GM12878 (cell line): Measurements from ENCODE around the gene KCNV2. TPM values are rescaled to one million over a fixed set of nuclear protein-coding genes. Genes with fewer than 3 reads are reported as not detected.

ENCODE experiments used
- ATAC-seq: fragments of 200-7000 bp; cut with Tn5 transposase; 3 replicates; pipeline ENCODE4 v1.9.1; 2020; ENCODE audit warnings: mild to moderate bottlenecking, moderate library complexity
- BruUV-seq: library from RNA; stranded (reverse); fragments of 400-500 nt; replicated peaks from 2 replicates; lab custom pipeline; 2021; lab: Mats Ljungman, UMichigan
- CTCF ChIA-PET: fragments of 300-600 bp; sonication (Branson Sonifier 250); formaldehyde crosslinking; extraction: SDS; loops from one replicate; lab custom pipeline; 2021; ENCODE audit warnings: inconsistent platforms; lab: Yijun Ruan, JAX
- POLR2A ChIA-PET: fragments of 350-600 bp; formaldehyde crosslinking; extraction: SDS; loops from one replicate; lab custom pipeline; 2021; ENCODE audit warnings: inconsistent platforms; lab: Charles Lee
- RAD21 ChIA-PET: fragments of 300-600 bp; sonication (Branson Sonifier 250); formaldehyde crosslinking; loops from one replicate; lab custom pipeline; 2023; ENCODE audit warnings: antibody characterized with exemption; ENCODE audit not compliant: unreplicated experiment; lab: Charles Lee
- SMC1A ChIA-PET: fragments of 300-600 bp; sonication (Branson Sonifier 250); formaldehyde crosslinking; loops from one replicate; lab custom pipeline; 2023; ENCODE audit not compliant: unreplicated experiment, uncharacterized antibody; lab: Charles Lee
- DNase-seq: peaks from one replicate; pipeline ENCODE4 v3.0.0-alpha.2; 2011; ENCODE audit warnings: low read depth, low spot score
- FAIRE-seq: peaks from 3 replicates; lab custom pipeline; 2011; peaks lifted over from hg19 to GRCh38; lab: Jason Lieb, UNC
- H2AFZ ChIP-seq: 2 replicates; pipeline ENCODE4 v1.6.0; 2011; ENCODE audit warnings: low read depth, low read length, control low read depth; ENCODE audit not compliant: control insufficient read depth
- H3K27ac ChIP-seq: 2 replicates; pipeline ENCODE4 v1.5.1; 2011; ENCODE audit warnings: control low read depth; ENCODE audit not compliant: control insufficient read depth, insufficient read depth
- H3K27me3 ChIP-seq, 2 experiments: replicated peaks in 1 of 2; 2 replicates each; pipeline versions ENCODE4 v1.6.0 to v1.6.1; 2011; ENCODE audit warnings: low read length in 1 of 2; ENCODE audit not compliant: control insufficient read depth in 2 of 2, insufficient read depth in 2 of 2
- H3K36me3 ChIP-seq, 2 experiments: 2 replicates each; pipeline ENCODE4 v1.5.1; 2011; ENCODE audit warnings: low read length in 1 of 2; ENCODE audit not compliant: control insufficient read depth in 2 of 2, insufficient read depth in 2 of 2
- H3K4me1 ChIP-seq: 2 replicates; pipeline ENCODE4 v1.6.1; 2011; ENCODE audit warnings: mild to moderate bottlenecking, low read length, moderate library complexity, mixed read lengths; ENCODE audit not compliant: control insufficient read depth, insufficient read depth
- H3K4me2 ChIP-seq: 2 replicates; pipeline ENCODE4 v1.6.0; 2011; ENCODE audit warnings: control low read depth; ENCODE audit not compliant: control insufficient read depth, insufficient read depth
- H3K4me3 ChIP-seq: fragments of 200-600 bp; sonication (generic); 2 replicates; pipeline ENCODE4 v1.5.1; 2016
- H3K79me2 ChIP-seq: 2 replicates; pipeline ENCODE4 v1.6.0; 2011; ENCODE audit warnings: low read length; ENCODE audit not compliant: control insufficient read depth, insufficient read depth
- H3K9ac ChIP-seq: 2 replicates; pipeline ENCODE4 v1.8.0; 2011; ENCODE audit warnings: low read length, control low read depth, mixed read lengths; ENCODE audit not compliant: control insufficient read depth, insufficient read depth
- H3K9me3 ChIP-seq: replicated peaks from 3 replicates; pipeline ENCODE4 v1.5.1; 2011; ENCODE audit warnings: mild to moderate bottlenecking, low read length; ENCODE audit not compliant: control insufficient read depth, insufficient read depth
- H4K20me1 ChIP-seq: 2 replicates; pipeline ENCODE4 v1.6.0; 2011; ENCODE audit not compliant: control insufficient read depth, insufficient read depth
- BCLAF1 ChIP-seq: fragments of 450-650 bp; IDR thresholded peaks from 2 replicates; pipeline ENCODE4 v1.6.1; 2017; ENCODE audit warnings: antibody characterized with exemption, mild to moderate bottlenecking, moderate library complexity
- E2F8 ChIP-seq: fragments of 450-650 bp; IDR thresholded peaks from 2 replicates; pipeline ENCODE4 v1.6.1; 2018; ENCODE audit warnings: mild to moderate bottlenecking, low read depth, moderate library complexity; ENCODE audit not compliant: partially characterized antibody
- FOS ChIP-seq: IDR thresholded peaks from 3 replicates; pipeline ENCODE4 v1.6.1; 2011; ENCODE audit warnings: borderline replicate concordance; ENCODE audit not compliant: insufficient read length; ENCODE audit errors: extremely low read depth
- FOXM1 ChIP-seq: IDR thresholded peaks from 2 replicates; pipeline ENCODE4 v1.6.1; 2012; ENCODE audit warnings: low read depth, mild to moderate bottlenecking, inconsistent platforms, low read length, moderate library complexity
- LARP7 ChIP-seq: fragments of 450-650 bp; IDR thresholded peaks from 2 replicates; pipeline ENCODE4 v1.6.1; 2017; ENCODE audit warnings: mild to moderate bottlenecking
- NFIC ChIP-seq: IDR thresholded peaks from 2 replicates; pipeline ENCODE4 v1.6.1; 2012; ENCODE audit warnings: low read depth, mild to moderate bottlenecking, inconsistent platforms, low read length, moderate library complexity
- RBBP5 ChIP-seq: fragments of 200-600 bp; sonication (generic); conservative IDR thresholded peaks from 2 replicates; pipeline ENCODE4 v1.6.1; 2016
- SREBF2 ChIP-seq: IDR thresholded peaks from 2 replicates; pipeline ENCODE4 v1.6.1; 2012; ENCODE audit warnings: mild to moderate bottlenecking, low read length
- WGBS: methylation state at CpG from one replicate; pipeline ENCODE4 v1.1.6; 2016; ENCODE audit warnings: low lambda C conversion rate; ENCODE audit not compliant: insufficient replicate concordance, insufficient coverage; ENCODE audit errors: missing lambda C conversion rate; 5-methylcytosine and 5-hydroxymethylcytosine counted together
- in situ Hi-C: fragments of 300-500 bp; cut with MboI; formaldehyde crosslinking; loops from 9 replicates; pipeline ENCODE4 v1.14.3; 2018; ENCODE audit warnings: mixed read lengths
- intact Hi-C: fragments of 100-400 bp; cut with micrococcal nuclease; formaldehyde crosslinking; loops from one replicate; pipeline ENCODE4 v1.14.2; 2022; ENCODE audit not compliant: unreplicated experiment
- polyA plus RNA-seq, 11 experiments: library from polyadenylated mRNA; depleted of rRNA in 4 of 11; unstranded in 6 of 11; stranded (reverse) in 5 of 11; fragments of >200 nt; fragmentation: Nextera tagmentation in 4 of 11; fragmentation: Illumina TruSeq in 1 of 11; extraction: Ambion mirVana in 4 of 11; extraction: Trizol in 1 of 11; gene quantifications; 1 replicate in 1 of 11; 2 replicates in 10 of 11; pipeline versions ENCODE4 v1.2.1 to v1.2.3, GENCODE V29; 2011 to 2016; ENCODE audit warnings: inconsistent platforms in 2 of 11, missing spikeins in 2 of 11, low read depth in 1 of 11
- total RNA-seq, 4 experiments: library from RNA; depleted of rRNA in 3 of 4; stranded (reverse); fragments of >200 nt in 3 of 4; fragmentation: Illumina TruSeq in 1 of 4; extraction: Trizol in 1 of 4; gene quantifications; 2 replicates each; pipeline versions ENCODE4 v1.2.1 to v1.2.3, GENCODE V29; 2013 to 2021

KCNV2 gene
- total and polyA plus RNA-seq, 10 of the 15 experiments (the other 5 are each of a cell fraction or from before 2014, with no cell fraction given): 0.04 to 0.37 (median 0.09) TPM; not detected in 4

- TF ChIP-seq BCLAF1 (no peak), FOXM1 (no peak), NFIC (no peak), FOS (no peak)
Measured at GRCh38 chr9:2673161-2673560, 44.1 kb upstream of the KCNV2 start (continued).

- Histone ChIP-seq H3K27ac (no peak overlapping the region), H3K9ac (no peak overlapping the region), H3K79me2 (no peaks in the 10 kb centered on the region), H3K4me1 (no peaks in the 10 kb centered on the region), H3K4me3 (no peak overlapping the region), H3K27me3 (no peaks in the 10 kb centered on the region), H3K36me3 (no peaks in the 10 kb centered on the region), H2AFZ (no peak overlapping the region), H3K9me3 (no peaks in the 10 kb centered on the region), H3K4me2 (no peak overlapping the region), H4K20me1 (no peaks in the 10 kb centered on the region)
- ChIA-PET RAD21 (no interaction called here), CTCF (no interaction called here), POLR2A (no interaction called here), SMC1A (no interaction called here)
- intact Hi-C loops: no loop called here
- in situ Hi-C loops: no loop called here
- TF ChIP-seq E2F8 (no peak), RBBP5 (no peak), LARP7 (no peak), SREBF2 (no peak)
- 69% methylated on average over 9 of the region's 9 CpGs for WGBS
- DNase-seq (no peak), ATAC-seq (no peak), FAIRE-seq (no peak)
- BruUV-seq: no TSS peak
Measured at GRCh38 chr9:2674141-2674824, 43.0 kb upstream of the KCNV2 start.
